WTC11 (cell line): ENCODE data around the gene DOCK7. TPM values are rescaled to one million over a fixed set of nuclear protein-coding genes. Genes with fewer than 3 reads are reported as not detected.
A peak's percentile ranks its signal among the peaks of the same experiment; 100 is the strongest.

ENCODE experiments used
- ATAC-seq: fragments of 200-7000 bp; cut with Tn5 transposase; 2 replicates; pipeline ENCODE4 v1.10.0; 2021; ENCODE audit warnings: mild to moderate bottlenecking, moderate library complexity
- CTCF ChIA-PET: fragments of 300-600 bp; sonication (Branson Sonifier 250); formaldehyde crosslinking; loops from one replicate; lab custom pipeline; 2021; ENCODE audit warnings: antibody characterized with exemption; lab: Charles Lee
- POLR2A ChIA-PET: fragments of 350-600 bp; sonication (Branson Sonifier 250); formaldehyde crosslinking; loops from one replicate; lab custom pipeline; 2021; ENCODE audit warnings: antibody characterized with exemption; lab: Charles Lee
- DNase-seq: peaks from one replicate; pipeline ENCODE4 v3.0.0; 2021; ENCODE audit warnings: low spot score
- H3K27ac Mint-ChIP-seq: 2 replicates; pipeline ENCODE4 v1.8.0; 2021; ENCODE audit warnings: mixed read lengths
- H3K27me3 Mint-ChIP-seq: 2 replicates; pipeline ENCODE4 v1.8.0; 2021; ENCODE audit warnings: low read depth, mild to moderate bottlenecking, moderate library complexity, mixed read lengths
- H3K36me3 Mint-ChIP-seq: 2 replicates; pipeline ENCODE4 v1.8.0; 2021; ENCODE audit warnings: mixed read lengths
- H3K4me1 Mint-ChIP-seq: 2 replicates; pipeline ENCODE4 v1.8.0; 2022; ENCODE audit warnings: mixed read lengths
- H3K4me3 Mint-ChIP-seq: 2 replicates; pipeline ENCODE4 v1.8.0; 2021; ENCODE audit warnings: mild to moderate bottlenecking, moderate library complexity, mixed read lengths
- H3K9me3 Mint-ChIP-seq: 2 replicates; pipeline ENCODE4 v1.8.0; 2021; ENCODE audit warnings: mixed read lengths
- ARID4B ChIP-seq: sonication (generic); formaldehyde crosslinking; IDR thresholded peaks from 2 replicates; pipeline ENCODE4 v1.8.0; 2023; ENCODE audit warnings: missing genetic modification reagents, mild to moderate bottlenecking, borderline replicate concordance
- E2F4 ChIP-seq: sonication (generic); formaldehyde crosslinking; IDR thresholded peaks from 2 replicates; pipeline ENCODE4 v1.8.1; 2022; ENCODE audit warnings: low read depth, mild to moderate bottlenecking, moderate library complexity, missing genetic modification reagents, borderline replicate concordance
- ETV6 ChIP-seq: sonication (generic); formaldehyde crosslinking; IDR thresholded peaks from 2 replicates; pipeline ENCODE4 v1.8.1; 2022; ENCODE audit warnings: mild to moderate bottlenecking, missing genetic modification reagents
- FOXP1 ChIP-seq: sonication (generic); formaldehyde crosslinking; IDR thresholded peaks from 2 replicates; pipeline ENCODE4 v1.8.0; 2022; ENCODE audit warnings: missing genetic modification reagents, mild to moderate bottlenecking, moderate library complexity, borderline replicate concordance
- FOXP4 ChIP-seq: sonication (generic); formaldehyde crosslinking; IDR thresholded peaks from 2 replicates; pipeline ENCODE4 v1.8.0; 2022; ENCODE audit warnings: mild to moderate bottlenecking, missing genetic modification reagents
- HMGXB4 ChIP-seq: sonication (generic); formaldehyde crosslinking; IDR thresholded peaks from 2 replicates; pipeline ENCODE4 v1.8.1; 2023; ENCODE audit warnings: mild to moderate bottlenecking, moderate library complexity, missing genetic modification reagents
- MLX ChIP-seq: sonication (generic); formaldehyde crosslinking; IDR thresholded peaks from 2 replicates; pipeline ENCODE4 v1.8.1; 2023; ENCODE audit warnings: mild to moderate bottlenecking, missing genetic modification reagents, moderate library complexity
- MYBL2 ChIP-seq: sonication (generic); formaldehyde crosslinking; IDR thresholded peaks from 2 replicates; pipeline ENCODE4 v1.8.1; 2023; ENCODE audit warnings: mild to moderate bottlenecking, moderate library complexity, missing genetic modification reagents
- OVOL2 ChIP-seq: fragments of 250-450 bp; sonication (Bioruptor Pico); IDR thresholded peaks from 2 replicates; pipeline ENCODE4 v1.9.0; 2021; ENCODE audit warnings: mild to moderate bottlenecking, borderline replicate concordance
- TEAD1 ChIP-seq: sonication (generic); formaldehyde crosslinking; IDR thresholded peaks from 2 replicates; pipeline ENCODE4 v1.8.0; 2022; ENCODE audit warnings: mild to moderate bottlenecking, missing genetic modification reagents
- TP53 ChIP-seq: sonication (generic); formaldehyde crosslinking; IDR thresholded peaks from 2 replicates; pipeline ENCODE4 v1.8.1; 2023; ENCODE audit warnings: mild to moderate bottlenecking, missing genetic modification reagents
- ZNF219 ChIP-seq: sonication (generic); formaldehyde crosslinking; IDR thresholded peaks from 2 replicates; pipeline ENCODE4 v1.8.0; 2023; ENCODE audit warnings: missing genetic modification reagents, mild to moderate bottlenecking, borderline replicate concordance
- ZNF232 ChIP-seq: sonication (generic); formaldehyde crosslinking; IDR thresholded peaks from 2 replicates; pipeline ENCODE4 v1.8.0; 2022; ENCODE audit warnings: mild to moderate bottlenecking, missing genetic modification reagents
- ZNF317 ChIP-seq: sonication (generic); formaldehyde crosslinking; IDR thresholded peaks from 2 replicates; pipeline ENCODE4 v1.8.1; 2023; ENCODE audit warnings: low read depth, mild to moderate bottlenecking, moderate library complexity, missing genetic modification reagents, borderline replicate concordance
- ZSCAN18 ChIP-seq: fragments of 250-450 bp; sonication (Bioruptor Pico); IDR thresholded peaks from 2 replicates; pipeline ENCODE4 v2.1.2; 2022; ENCODE audit warnings: mild to moderate bottlenecking, moderate library complexity
- total RNA-seq: library from RNA; stranded (reverse); gene quantifications from 3 replicates; pipeline ENCODE4 v1.2.3, GENCODE V29; 2021
- TF ChIP-seq, protein P1 (sequence below): sonication (generic); formaldehyde crosslinking; IDR thresholded peaks from 2 replicates; pipeline ENCODE4 v1.8.0; 2022; ENCODE audit warnings: mild to moderate bottlenecking, missing genetic modification reagents
- TF ChIP-seq, protein P2 (sequence below): sonication (generic); formaldehyde crosslinking; IDR thresholded peaks from 2 replicates; pipeline ENCODE4 v1.8.1; 2023; ENCODE audit warnings: mild to moderate bottlenecking, missing genetic modification reagents, moderate library complexity

The DOCK7 gene
- total RNA-seq, 1 experiment from 2014 or later: 34.2 TPM

- TF ChIP-seq MLX (CRISPR knock-in tag): no peak
Measured at GRCh38 chr1:62436466-62437272, 251.5 kb downstream of the DOCK7 start, which contains the start of gene USP1 (continued).

DNA sequence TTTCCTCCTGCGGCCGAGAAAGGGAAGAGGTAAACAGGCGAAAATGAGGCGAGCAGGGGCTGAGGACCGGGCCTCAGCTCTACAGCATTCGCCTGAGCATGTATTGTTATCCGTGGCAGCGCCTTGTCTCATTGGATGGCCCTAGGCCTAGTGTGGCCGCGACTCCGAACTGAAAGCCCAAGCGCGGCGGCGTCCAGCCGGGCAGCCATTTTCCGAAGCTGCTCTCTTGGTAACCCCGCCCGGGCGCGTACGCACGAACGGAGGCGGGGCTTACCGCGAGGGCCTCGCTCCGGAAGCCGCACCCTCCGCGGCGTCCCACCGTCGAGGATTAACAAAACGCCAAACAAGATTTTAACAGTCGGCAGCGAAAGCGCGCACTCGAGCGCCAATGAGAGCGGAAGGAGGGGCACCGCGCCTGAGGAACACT is 252.1 kb downstream of the DOCK7 start:
- peak; percentile 96 for DNase-seq
- ChIA-PET CTCF (interaction anchor here (0.5 to 1.8 kb wide), 7 partner anchors 11 to 584 kb away, joined by 3 to 10 read pairs (median 4); partner anchors contain the start of gene DOCK7), POLR2A (interaction anchor here (0.5 to 1.3 kb wide), 8 partner anchors 9 to 520 kb away, joined by 3 to 5 read pairs (median 3); no protein-coding TSS in a partner anchor)
- ATAC-seq: no peak; the same call in 1 of the 2 replicates
- peak overlapping the region; percentile 96 for H3K27ac Mint-ChIP-seq
- H3K36me3 Mint-ChIP-seq: peaks cover 10% of the 10 kb centered on the region
- H3K27me3 Mint-ChIP-seq: no peaks in the 10 kb centered on the region
- H3K4me3 Mint-ChIP-seq: peak overlapping the region; percentile 85
- no peaks in the 10 kb centered on the region for H3K9me3 Mint-ChIP-seq
- H3K4me1 Mint-ChIP-seq: peaks cover 27% of the 10 kb centered on the region
- TF ChIP-seq TEAD1 (peak; percentile 74; the same call in 1 of the 2 replicates), MLX (CRISPR knock-in tag) (no peak), ZSCAN18 (no peak), ZNF317 (CRISPR knock-in tag) (0 out of 2 replicates have a peak, but pooled peaks have one; percentile 26), ETV6 (CRISPR knock-in tag) (peak; percentile 39; the same call in 1 of the 2 replicates), E2F4 (CRISPR knock-in tag) (peak; percentile 38; the same call in 1 of the 2 replicates), ZNF219 (no peak), MYBL2 (CRISPR knock-in tag) (peak; percentile 79), ARID4B (CRISPR knock-in tag) (peak; percentile 74; the same call in 1 of the 2 replicates), ZNF232 (CRISPR knock-in tag) (no peak), TP53 (CRISPR knock-in tag) (no peak), HMGXB4 (peak; percentile 38; the same call in 1 of the 2 replicates), FOXP1 (no peak; the same call in 1 of the 2 replicates), FOXP4 (CRISPR knock-in tag) (peak; percentile 89), OVOL2 (CRISPR knock-in tag) (no peak)
- TF ChIP-seq, protein P1, sequence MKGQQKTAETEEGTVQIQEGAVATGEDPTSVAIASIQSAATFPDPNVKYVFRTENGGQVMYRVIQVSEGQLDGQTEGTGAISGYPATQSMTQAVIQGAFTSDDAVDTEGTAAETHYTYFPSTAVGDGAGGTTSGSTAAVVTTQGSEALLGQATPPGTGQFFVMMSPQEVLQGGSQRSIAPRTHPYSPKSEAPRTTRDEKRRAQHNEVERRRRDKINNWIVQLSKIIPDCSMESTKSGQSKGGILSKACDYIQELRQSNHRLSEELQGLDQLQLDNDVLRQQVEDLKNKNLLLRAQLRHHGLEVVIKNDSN: peak; percentile 37
- TF ChIP-seq, protein P2, sequence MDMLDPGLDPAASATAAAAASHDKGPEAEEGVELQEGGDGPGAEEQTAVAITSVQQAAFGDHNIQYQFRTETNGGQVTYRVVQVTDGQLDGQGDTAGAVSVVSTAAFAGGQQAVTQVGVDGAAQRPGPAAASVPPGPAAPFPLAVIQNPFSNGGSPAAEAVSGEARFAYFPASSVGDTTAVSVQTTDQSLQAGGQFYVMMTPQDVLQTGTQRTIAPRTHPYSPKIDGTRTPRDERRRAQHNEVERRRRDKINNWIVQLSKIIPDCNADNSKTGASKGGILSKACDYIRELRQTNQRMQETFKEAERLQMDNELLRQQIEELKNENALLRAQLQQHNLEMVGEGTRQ (CRISPR knock-in tag): no peak
